PC-3 (cell line): ENCODE data around the gene JKAMP.

Experiments
- CTCF ChIP-seq: fragments of 300-600 bp; sonication (generic); conservative IDR thresholded peaks from 2 replicates; pipeline ENCODE4 v1.5.1; 2017; ENCODE audit warnings: antibody characterized with exemption, low read depth, mild to moderate bottlenecking, low read length
- EZH2 ChIP-seq: fragments of 300-600 bp; sonication (generic); IDR thresholded peaks from one replicate; pipeline ENCODE4 v1.6.1; 2017; ENCODE audit warnings: antibody characterized with exemption, mild to moderate bottlenecking, low read length; ENCODE audit not compliant: unreplicated experiment
- EZH2phosphoT487 ChIP-seq: fragments of 300-600 bp; sonication (generic); IDR thresholded peaks from 2 replicates; pipeline ENCODE4 v1.6.1; 2018; ENCODE audit warnings: mild to moderate bottlenecking, antibody characterized with exemption, low read length, borderline replicate concordance

GRCh38 chr14:59509101-59509500 is 24.8 kb downstream of the JKAMP start:
- TF ChIP-seq CTCF = no peak
- no peak for TF ChIP-seq EZH2
- no peak for TF ChIP-seq EZH2phosphoT487
